Peyer's patch (tissue), 4 donors: ENCODE data around the gene ZNF516.

Experiments used
- POLR2A ChIP-seq, 2 donors: fragments of 450-650 bp; IDR thresholded peaks; one replicate each; pipeline ENCODE4 v1.5.1; 2017; ENCODE audit warnings: antibody characterized with exemption in 2 of 2, mild to moderate bottlenecking in 2 of 2, moderate library complexity in 2 of 2
- TF ChIP-seq, protein P1 (sequence below), 6 experiments: fragments of 450-650 bp in 4 of 6; fragments of 200-600 bp in 2 of 6; sonication (generic) in 1 of 6; IDR thresholded peaks; one replicate each; pipeline ENCODE4 v1.5.1; 2017 to 2019; ENCODE audit warnings: antibody characterized with exemption in 6 of 6, mild to moderate bottlenecking in 3 of 6, moderate library complexity in 1 of 6

DNA sequence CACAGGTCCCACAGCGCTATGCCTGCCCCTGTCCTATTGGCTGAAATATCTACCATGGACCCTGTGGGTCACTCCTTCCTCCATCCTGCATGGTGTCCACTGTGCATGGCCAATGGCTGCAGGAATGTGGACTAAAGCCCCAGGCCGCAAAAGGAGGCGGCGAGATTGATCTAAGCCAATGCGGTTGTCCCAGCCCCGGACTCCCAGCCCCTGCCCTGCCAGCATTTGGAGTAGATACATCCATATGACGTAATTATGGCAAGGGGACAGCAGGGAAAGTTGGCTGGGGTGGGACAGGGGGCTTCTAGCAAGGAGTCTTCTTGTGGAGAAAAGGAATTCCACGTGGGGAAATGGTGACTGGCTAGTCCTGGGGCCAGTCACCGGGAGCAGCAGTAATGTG is 11.4 kb upstream of the ZNF516 start:
- no peak for TF ChIP-seq POLR2A (IDR thresholded peaks at IDR 0.05)
- TF ChIP-seq, protein P1, sequence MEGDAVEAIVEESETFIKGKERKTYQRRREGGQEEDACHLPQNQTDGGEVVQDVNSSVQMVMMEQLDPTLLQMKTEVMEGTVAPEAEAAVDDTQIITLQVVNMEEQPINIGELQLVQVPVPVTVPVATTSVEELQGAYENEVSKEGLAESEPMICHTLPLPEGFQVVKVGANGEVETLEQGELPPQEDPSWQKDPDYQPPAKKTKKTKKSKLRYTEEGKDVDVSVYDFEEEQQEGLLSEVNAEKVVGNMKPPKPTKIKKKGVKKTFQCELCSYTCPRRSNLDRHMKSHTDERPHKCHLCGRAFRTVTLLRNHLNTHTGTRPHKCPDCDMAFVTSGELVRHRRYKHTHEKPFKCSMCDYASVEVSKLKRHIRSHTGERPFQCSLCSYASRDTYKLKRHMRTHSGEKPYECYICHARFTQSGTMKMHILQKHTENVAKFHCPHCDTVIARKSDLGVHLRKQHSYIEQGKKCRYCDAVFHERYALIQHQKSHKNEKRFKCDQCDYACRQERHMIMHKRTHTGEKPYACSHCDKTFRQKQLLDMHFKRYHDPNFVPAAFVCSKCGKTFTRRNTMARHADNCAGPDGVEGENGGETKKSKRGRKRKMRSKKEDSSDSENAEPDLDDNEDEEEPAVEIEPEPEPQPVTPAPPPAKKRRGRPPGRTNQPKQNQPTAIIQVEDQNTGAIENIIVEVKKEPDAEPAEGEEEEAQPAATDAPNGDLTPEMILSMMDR (IDR thresholded peaks at IDR 0.05) = no peak
